ENCODE measurements around the gene C12orf76.

DNA sequence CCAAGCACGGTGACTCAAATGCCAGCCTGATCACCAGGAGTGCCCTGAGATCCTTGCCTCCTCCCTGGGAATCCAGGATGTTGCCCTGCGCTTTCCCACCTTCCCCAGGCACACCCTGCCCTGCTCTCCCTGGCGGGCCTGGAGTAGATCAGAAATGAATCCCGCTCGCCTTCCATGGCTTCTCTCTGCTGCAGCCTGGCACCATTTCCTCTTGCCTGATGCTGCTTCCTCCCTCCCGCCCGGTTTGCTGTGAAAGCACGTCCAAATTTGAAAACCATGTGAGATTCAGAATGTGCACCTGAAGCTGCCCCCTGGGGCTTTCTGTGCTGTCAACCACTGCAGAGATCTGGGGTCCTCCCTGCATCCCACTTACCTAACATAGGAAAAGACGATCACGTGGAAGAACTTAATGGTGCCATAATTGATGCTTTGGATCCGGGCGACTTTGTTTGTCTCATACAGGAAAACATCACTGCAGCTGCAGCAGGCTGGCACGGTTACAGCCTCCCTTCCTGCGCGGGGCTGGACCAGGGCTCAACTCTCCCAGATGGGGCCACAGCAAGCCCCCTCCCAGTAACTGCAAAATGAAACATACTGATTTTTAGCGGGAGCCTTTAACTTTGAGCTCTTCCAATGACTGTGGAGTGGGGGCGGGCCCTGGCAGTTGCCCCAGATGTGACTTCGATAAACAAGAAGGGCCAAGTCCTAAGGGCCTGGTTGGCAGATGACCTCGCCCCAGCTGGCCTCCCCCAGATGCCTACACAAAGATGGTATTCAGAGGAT, 24.9 kb upstream of the C12orf76 start:
- TF ChIP-seq, protein P1, sequence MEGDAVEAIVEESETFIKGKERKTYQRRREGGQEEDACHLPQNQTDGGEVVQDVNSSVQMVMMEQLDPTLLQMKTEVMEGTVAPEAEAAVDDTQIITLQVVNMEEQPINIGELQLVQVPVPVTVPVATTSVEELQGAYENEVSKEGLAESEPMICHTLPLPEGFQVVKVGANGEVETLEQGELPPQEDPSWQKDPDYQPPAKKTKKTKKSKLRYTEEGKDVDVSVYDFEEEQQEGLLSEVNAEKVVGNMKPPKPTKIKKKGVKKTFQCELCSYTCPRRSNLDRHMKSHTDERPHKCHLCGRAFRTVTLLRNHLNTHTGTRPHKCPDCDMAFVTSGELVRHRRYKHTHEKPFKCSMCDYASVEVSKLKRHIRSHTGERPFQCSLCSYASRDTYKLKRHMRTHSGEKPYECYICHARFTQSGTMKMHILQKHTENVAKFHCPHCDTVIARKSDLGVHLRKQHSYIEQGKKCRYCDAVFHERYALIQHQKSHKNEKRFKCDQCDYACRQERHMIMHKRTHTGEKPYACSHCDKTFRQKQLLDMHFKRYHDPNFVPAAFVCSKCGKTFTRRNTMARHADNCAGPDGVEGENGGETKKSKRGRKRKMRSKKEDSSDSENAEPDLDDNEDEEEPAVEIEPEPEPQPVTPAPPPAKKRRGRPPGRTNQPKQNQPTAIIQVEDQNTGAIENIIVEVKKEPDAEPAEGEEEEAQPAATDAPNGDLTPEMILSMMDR (IDR thresholded peaks at IDR 0.05), result no peak
- TF ChIP-seq TAF1 (IDR thresholded peaks at IDR 0.05; ENCODE audit: borderline replicate concordance, low read depth, low read length) (no peak), YY1 (IDR thresholded peaks at IDR 0.05; ENCODE audit: low read depth) (no peak), EZH2phosphoT487 (IDR thresholded peaks at IDR 0.05; ENCODE audit: borderline replicate concordance, low read depth) (no peak), FOXM1 (IDR thresholded peaks at IDR 0.05; ENCODE audit: low read depth) (no peak), EP300 (IDR thresholded peaks at IDR 0.05; ENCODE audit: borderline replicate concordance in 1 of 2, low read depth in 1 of 2, low read length in 1 of 2) (no peak), RAD21 (IDR thresholded peaks at IDR 0.05; ENCODE audit: low read length) (no peak), NFIC (IDR thresholded peaks at IDR 0.05; ENCODE audit: borderline replicate concordance) (no peak), CHD2 (IDR thresholded peaks at IDR 0.05; ENCODE audit: low read length, partially characterized antibody) (no peak), RFX5 (IDR thresholded peaks at IDR 0.05; ENCODE audit: low read length) (no peak), NRF1 (IDR thresholded peaks at IDR 0.05; ENCODE audit: low read depth, low read length) (no peak), TEAD4 (IDR thresholded peaks at IDR 0.05; ENCODE audit: borderline replicate concordance, insufficient read depth) (no peak), SIN3A (IDR thresholded peaks at IDR 0.05; ENCODE audit: borderline replicate concordance, low read depth, low read length) (no peak)
- TF ChIP-seq, protein P2, sequence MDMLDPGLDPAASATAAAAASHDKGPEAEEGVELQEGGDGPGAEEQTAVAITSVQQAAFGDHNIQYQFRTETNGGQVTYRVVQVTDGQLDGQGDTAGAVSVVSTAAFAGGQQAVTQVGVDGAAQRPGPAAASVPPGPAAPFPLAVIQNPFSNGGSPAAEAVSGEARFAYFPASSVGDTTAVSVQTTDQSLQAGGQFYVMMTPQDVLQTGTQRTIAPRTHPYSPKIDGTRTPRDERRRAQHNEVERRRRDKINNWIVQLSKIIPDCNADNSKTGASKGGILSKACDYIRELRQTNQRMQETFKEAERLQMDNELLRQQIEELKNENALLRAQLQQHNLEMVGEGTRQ (IDR thresholded peaks at IDR 0.05; ENCODE audit: borderline replicate concordance, low read depth, low read length), result no peak
